MM.1S (cell line): ENCODE measurements around the gene CCDC121.

Experiments used
- EZH2 ChIP-seq: fragments of 300-600 bp; sonication (generic); optimal IDR thresholded peaks from 2 replicates; pipeline ENCODE3; 2017; ENCODE audit warnings: low read depth, mild to moderate bottlenecking, antibody characterized with exemption, low read length, mixed read lengths
- EZH2phosphoT487 ChIP-seq: fragments of 300-600 bp; sonication (generic); IDR thresholded peaks from 2 replicates; pipeline ENCODE4 v1.6.1; 2018; ENCODE audit warnings: antibody characterized with exemption, low read length
- TF ChIP-seq, protein P1 (sequence below): fragments of 300-600 bp; sonication (generic); IDR thresholded peaks from 2 replicates; pipeline ENCODE4 v1.5.1; 2016; ENCODE audit warnings: antibody characterized with exemption, low read length, mixed read lengths

DNA sequence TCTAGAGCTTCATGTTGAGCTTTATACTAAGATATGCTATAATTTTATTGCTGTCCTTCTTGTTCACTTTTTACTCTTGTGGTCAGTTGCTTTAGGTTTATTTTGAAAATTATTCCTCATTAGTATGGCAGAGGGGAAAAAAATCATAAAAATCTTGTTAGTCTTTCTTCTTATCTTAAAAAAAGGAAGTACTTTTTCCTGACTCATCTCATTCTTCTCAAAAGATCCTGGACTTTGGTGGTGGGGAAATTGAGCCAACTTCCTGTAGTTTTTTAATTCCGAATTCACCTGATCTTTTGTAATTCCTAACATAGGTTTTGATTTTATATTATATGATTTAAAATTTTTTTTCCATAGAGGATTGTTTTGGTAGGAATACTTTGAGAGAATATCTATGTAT is 38.6 kb upstream of the CCDC121 start:
- TF ChIP-seq, protein P1, sequence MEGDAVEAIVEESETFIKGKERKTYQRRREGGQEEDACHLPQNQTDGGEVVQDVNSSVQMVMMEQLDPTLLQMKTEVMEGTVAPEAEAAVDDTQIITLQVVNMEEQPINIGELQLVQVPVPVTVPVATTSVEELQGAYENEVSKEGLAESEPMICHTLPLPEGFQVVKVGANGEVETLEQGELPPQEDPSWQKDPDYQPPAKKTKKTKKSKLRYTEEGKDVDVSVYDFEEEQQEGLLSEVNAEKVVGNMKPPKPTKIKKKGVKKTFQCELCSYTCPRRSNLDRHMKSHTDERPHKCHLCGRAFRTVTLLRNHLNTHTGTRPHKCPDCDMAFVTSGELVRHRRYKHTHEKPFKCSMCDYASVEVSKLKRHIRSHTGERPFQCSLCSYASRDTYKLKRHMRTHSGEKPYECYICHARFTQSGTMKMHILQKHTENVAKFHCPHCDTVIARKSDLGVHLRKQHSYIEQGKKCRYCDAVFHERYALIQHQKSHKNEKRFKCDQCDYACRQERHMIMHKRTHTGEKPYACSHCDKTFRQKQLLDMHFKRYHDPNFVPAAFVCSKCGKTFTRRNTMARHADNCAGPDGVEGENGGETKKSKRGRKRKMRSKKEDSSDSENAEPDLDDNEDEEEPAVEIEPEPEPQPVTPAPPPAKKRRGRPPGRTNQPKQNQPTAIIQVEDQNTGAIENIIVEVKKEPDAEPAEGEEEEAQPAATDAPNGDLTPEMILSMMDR = no peak
- TF ChIP-seq EZH2 (no peak), EZH2phosphoT487 (no peak)
